Measurements from ENCODE around the gene TMEM143. TPM values are rescaled to one million over a fixed set of nuclear protein-coding genes. Genes with fewer than 3 reads are reported as not detected.

Gene TMEM143
- total and polyA plus RNA-seq, 2 donors (not counting 3 experiments of a cell fraction or from before 2014, with no cell fraction given), result 5.4 to 7.3 TPM

GRCh38 chr19:48344892-48345291, 18.8 kb downstream of the TMEM143 start:
- H3K4me3 ChIP-seq (replicated peaks in 1 of 3; ENCODE audit: insufficient read depth in 1 of 3, low read depth in 1 of 3, low read length in 3 of 3), result no peak overlapping the region
- DNase-seq (ENCODE audit: low read depth, low spot score) (no peak), FAIRE-seq (no peak)
- no peaks in the 10 kb centered on the region for H3K79me2 ChIP-seq (ENCODE audit: control insufficient read depth, insufficient read depth, low read length)
- no peak overlapping the region for H3K27ac ChIP-seq (ENCODE audit: insufficient read depth, low read depth, low read length)
- H3K9me1 ChIP-seq (replicated peaks; ENCODE audit: control insufficient read depth, extremely low read depth, insufficient read depth, low read length), result no peaks in the 10 kb centered on the region
- H3K9me3 ChIP-seq (replicated peaks; ENCODE audit: control insufficient read depth, insufficient read depth, low read length), result no peaks in the 10 kb centered on the region
- CTCF ChIA-PET, result no interaction called here
- H3K4me2 ChIP-seq (ENCODE audit: insufficient read depth, low read length), result no peak overlapping the region
- POLR2A ChIA-PET, result no interaction called here
- H2AFZ ChIP-seq (ENCODE audit: low read depth, low read length), result no peak overlapping the region
- H3K27me3 ChIP-seq (ENCODE audit: control insufficient read depth in 2 of 2, insufficient read depth in 2 of 2, low read length in 2 of 2), result no peaks in the 10 kb centered on the region
- H4K20me1 ChIP-seq (replicated peaks; ENCODE audit: control insufficient read depth, extremely low read depth, insufficient read depth, low read length), result no peaks in the 10 kb centered on the region
- TF ChIP-seq FOS (IDR thresholded peaks at IDR 0.05; ENCODE audit: borderline replicate concordance, insufficient read depth, low read length) (no peak), MAX (IDR thresholded peaks at IDR 0.05; ENCODE audit: insufficient read depth, insufficient read length) (no peak), EZH2 (IDR thresholded peaks at IDR 0.05; ENCODE audit: borderline replicate concordance, low read depth, low read length, severe bottlenecking) (no peak), MYC (IDR thresholded peaks at IDR 0.05; ENCODE audit: low read depth, low read length) (no peak), JUN (IDR thresholded peaks at IDR 0.05; ENCODE audit: borderline replicate concordance, insufficient read depth, insufficient read length, low read depth) (no peak), POLR2A (IDR thresholded peaks at IDR 0.05; ENCODE audit: low read depth, low read length) (no peak), POLR2AphosphoS5 (IDR thresholded peaks at IDR 0.05; ENCODE audit: insufficient read depth, low read depth, low read length) (no peak), CTCF (IDR thresholded peaks at IDR 0.05; ENCODE audit: extremely low read depth in 1 of 2, insufficient read depth in 1 of 2, low read depth in 1 of 2, low read length in 2 of 2) (no peak), GATA2 (IDR thresholded peaks at IDR 0.05; ENCODE audit: insufficient read depth, insufficient read length, low read depth, low read length) (no peak)
- no peak overlapping the region for H3K9ac ChIP-seq (replicated peaks; ENCODE audit: extremely low read depth, insufficient read depth, low read length)
- H3K36me3 ChIP-seq (ENCODE audit: control insufficient read depth in 2 of 2, extremely low read depth in 1 of 2, insufficient read depth in 2 of 2, low read length in 2 of 2), result no peaks in the 10 kb centered on the region
- intact Hi-C loops (cut with micrococcal nuclease) (no loop called here), dilution Hi-C loops (cut with MboI; ENCODE audit: extremely low pct_ligation_motif_present, low sequenced_read_pairs) (no loop called here)
- H3K4me1 ChIP-seq (ENCODE audit: control insufficient read depth, extremely low read depth, insufficient read depth, low read length), result no peaks in the 10 kb centered on the region
- no TSS peak for BruUV-seq (replicated peaks)
